Urothelium cell line (cell line): ENCODE measurements around the gene FAM107A.

Experiments used
- DNase-seq: peaks from one replicate; pipeline ENCODE4 v3.0.0; 2011; ENCODE audit warnings: low spot score, mixed read lengths
- FAIRE-seq: peaks from 2 replicates; lab custom pipeline; 2011; peaks lifted over from hg19 to GRCh38; lab: Jason Lieb, UNC

The FAM107A gene

GRCh38 chr3:58594117-58594516 is 16.9 kb upstream of the FAM107A start:
- no peak for DNase-seq
- FAIRE-seq = no peak

DNA sequence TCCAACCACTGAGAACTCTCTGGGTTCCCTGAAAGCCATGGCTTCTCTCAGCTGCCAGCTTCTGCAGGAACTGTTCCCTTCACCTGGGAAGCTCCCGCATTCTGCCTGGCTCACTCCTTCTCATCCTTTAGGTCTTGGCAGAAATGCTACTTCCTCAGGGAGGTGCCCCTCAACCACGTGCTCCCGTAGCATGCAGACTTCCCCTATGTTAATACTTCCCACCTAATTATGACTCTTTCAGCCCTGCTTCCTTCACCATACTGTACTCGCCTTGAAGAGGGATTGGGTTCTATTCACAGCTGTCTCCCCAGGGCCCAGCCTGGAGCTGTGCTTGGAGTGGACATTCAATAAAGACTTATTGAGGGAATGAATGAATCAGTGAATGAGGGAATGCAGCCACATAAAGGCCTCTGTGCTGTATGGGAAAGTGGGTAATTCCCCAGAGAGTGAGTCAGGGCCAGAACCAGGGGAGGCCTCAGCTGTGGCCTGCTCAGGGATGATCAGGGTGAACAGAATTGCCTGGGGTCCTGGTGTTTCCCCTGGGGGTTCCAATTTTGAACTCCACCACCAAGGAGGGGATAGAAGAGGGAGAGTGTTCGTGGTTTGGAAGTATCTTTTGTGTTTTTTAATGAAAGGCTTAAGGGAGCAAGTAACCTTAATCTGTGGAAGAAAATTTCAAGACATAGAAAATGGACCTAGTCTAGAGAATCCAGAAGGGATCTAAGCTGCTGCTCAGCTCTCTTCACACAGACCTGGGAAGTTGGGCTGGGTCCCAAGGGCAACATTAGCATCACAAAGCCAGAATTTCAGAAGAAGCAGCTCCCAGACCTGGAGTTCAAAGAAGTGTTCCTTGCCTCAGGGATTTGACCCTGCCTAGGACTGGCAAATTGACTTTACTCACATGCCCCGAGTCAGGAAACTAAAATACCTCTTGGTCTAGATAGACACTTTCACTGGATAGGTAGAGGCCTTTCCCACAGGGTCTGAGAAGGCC is 14.6 kb upstream of the FAM107A start:
- FAIRE-seq (no peak), DNase-seq (no peak)

DNA sequence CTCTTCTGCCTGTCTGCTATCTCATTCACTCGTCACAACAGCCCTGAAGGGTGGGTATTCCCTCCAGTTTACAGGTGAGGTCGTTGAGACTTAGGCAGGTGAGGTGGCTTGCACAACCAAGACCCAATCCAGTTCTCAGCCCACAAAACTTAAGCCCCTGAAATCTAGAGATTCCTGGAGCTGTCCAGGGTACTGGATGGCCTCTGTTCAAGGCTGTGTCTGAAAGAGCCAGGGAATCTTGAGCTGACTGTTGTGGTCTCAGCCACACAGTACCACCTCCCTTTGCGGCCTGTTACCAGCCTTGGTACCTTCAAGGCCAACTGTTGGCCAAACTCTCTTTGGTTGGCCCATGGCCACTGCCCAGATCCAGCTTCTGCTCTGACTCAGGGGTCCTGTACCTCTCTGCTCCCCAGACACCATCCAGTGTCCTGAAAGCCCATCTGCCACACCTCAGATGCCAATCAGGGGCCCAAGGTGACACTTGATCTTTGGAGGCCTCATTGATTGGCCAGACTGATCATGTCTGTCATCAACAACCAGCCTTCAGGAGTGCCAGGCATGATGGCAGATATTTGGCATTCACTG is 10.9 kb upstream of the FAM107A start:
- DNase-seq (peak; percentile 36), FAIRE-seq (no peak)

DNA sequence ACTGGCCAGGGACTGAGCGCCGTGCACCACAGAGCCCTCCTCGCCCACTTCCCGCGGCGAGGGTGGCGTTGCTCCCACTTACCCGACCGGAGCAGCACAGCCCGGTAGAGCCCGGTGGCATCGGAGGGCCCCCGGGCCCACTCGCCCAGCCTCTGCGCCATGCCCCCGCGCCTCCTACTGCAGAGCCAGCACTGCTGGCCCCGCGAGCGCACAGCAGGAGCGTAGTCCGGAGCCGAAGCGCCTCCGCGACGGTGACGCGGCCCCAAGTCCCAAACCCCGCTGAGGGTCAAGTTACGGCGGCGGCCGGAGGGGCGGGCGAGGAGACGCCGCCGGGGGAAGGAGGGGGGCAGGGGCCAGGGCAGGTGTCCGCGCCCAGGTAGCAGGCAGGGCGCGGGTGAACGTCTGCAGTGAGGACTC is 9.6 kb upstream of the FAM107A start:
- DNase-seq = no peak
- no peak for FAIRE-seq

GRCh38 chr3:58585994-58586393 is 8.8 kb upstream of the FAM107A start:
- DNase-seq (no peak), FAIRE-seq (no peak)

GRCh38 chr3:58585005-58585786 is 8.0 kb upstream of the FAM107A start:
- DNase-seq (peak; percentile 94), FAIRE-seq (peak; percentile 77)

DNA sequence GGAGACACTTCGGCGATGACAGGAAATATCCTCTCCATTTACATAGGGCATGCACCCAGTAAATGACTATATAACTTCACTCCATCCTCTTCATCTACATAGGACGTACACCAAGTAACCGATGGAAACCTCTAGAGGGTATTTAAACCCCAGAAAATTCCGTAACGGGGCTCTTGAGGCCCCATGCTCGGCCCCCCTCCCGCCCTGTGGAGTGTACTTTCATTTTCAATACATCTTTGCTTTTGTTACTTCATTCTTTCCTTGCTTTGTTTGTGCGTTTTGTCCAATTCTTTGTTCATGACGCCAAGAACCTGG is 7.5 kb upstream of the FAM107A start:
- FAIRE-seq (no peak), DNase-seq (no peak)

- no peak for DNase-seq
Measured at GRCh38 chr3:58581328-58582091, 4.3 kb upstream of the FAM107A start.

DNA sequence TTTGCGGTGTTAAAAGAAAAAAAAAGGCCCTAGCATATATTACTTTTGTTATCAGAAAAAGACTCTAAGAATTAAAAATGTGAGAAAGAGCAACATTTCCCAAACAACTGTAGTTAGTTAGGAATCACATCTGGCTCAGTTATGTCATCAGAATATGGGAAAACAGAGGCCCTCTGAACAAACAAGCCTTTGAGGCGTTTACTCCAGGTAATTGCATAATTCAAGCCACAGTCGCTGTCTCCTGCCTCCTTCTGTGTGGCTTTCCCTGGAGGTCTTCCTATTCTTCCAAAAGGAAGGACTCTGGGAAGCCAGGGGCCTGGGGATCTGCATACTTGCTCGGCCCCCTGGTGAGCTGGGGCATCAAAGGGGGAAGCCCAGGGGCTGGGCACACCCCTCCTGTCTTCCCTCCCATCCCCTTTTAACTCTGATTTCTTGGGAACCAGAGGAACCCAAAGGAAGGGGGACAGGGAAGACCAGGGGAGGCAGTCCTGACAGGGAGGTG is 3.7 kb upstream of the FAM107A start:
- DNase-seq = no peak
- no peak for FAIRE-seq

More at GRCh38 chr3:58581328-58582091, 4.3 kb upstream of the FAM107A start:
- no peak for FAIRE-seq

GRCh38 chr3:58578873-58579272 is 1.7 kb upstream of the FAM107A start:
- FAIRE-seq (no peak), DNase-seq (no peak)

GRCh38 chr3:58576716-58577115 is 475 bp downstream of the FAM107A start:
- DNase-seq (no peak), FAIRE-seq (no peak)

- no peak for DNase-seq
- no peak for FAIRE-seq
Measured at GRCh38 chr3:58575971-58576652, 1.1 kb downstream of the FAM107A start.

DNA sequence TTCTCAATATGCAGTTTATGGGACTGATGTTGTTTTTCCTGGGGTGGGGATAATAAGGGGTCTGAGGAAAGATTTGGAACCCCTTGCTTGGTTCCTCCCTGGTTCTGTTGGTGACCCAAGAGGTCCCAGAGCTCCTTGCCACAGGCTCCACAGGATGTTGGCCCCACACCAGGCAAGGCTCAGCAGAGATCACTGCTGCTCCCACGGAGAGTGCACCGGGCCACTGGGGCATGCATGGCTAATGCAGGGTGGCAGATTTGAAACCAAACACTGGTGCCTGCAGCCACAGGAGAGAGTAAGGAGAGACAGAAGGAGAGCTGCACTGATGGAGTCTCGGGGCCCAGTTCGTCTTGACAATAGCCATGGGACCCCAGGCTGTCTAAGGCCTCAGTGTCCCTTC is 2.5 kb downstream of the FAM107A start:
- no peak for FAIRE-seq
- no peak for DNase-seq

DNA sequence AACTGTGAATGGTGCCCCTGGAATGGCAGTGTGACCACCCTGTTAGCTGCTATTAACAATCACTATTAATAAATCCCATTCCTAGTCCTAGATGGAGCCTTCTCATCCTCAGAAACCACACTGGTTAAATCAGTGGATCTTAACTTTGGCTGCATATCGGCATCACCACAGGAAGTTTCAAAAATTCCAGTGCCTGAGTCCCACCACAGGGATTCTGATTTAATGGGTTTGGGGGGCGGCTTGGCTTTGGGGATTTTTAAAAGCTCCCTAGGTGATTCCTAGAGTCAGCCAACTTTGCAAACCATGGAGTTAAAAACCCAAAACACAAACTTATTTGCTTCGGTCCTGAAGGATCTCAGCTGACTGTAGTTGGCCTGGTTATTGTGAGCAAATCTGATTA is 3.1 kb downstream of the FAM107A start:
- FAIRE-seq (no peak), DNase-seq (no peak)

DNA sequence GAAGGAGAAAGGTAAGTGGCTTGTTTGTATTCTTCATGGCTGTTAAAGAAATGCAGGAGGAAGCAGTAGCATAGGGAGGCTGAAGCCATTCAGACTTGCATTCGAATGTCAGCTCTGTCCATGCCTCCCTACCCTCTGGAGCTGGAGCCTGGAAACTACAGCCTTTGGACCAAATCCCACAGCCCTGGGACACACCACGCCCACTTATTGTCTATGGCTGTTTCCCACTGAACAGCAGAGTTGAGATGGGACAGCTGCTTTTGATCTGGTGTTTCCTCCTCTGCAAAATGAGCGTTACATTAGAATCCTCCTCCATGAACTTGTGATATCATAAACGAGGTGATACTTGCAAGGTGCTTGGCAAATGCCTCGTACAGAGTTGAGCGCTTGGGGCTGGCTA is 3.6 kb downstream of the FAM107A start:
- DNase-seq = no peak
- no peak for FAIRE-seq

DNA sequence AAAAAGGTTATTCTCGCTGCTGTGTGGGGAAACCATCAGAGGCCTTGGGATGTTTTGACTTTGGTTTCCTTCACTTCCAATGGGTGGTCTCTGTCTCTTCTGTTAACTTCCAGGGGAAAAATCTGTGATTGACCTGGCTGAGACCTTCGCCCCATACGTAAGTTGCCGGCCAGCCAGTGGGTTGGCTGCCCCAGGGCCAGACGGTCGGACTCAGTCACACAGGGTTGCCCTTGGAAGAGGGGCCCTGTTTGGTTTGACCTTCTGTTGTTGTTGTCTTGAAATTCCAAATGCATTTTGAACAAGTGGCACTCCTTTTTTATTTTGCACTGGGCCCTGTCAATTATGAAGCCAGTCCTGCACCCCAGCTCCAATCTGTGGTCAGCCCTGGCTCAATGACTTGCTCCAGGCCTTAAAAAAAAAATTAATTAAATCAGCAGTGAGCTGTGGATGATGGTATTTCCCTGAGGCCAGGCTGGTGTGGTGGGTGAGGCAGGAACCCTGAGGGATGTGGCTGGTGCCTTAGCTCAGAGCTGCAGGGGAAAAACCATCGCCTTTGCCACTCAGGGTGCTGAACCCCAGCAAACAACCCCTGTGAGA is 4.5 kb downstream of the FAM107A start:
- no peak for DNase-seq
- FAIRE-seq = no peak

DNA sequence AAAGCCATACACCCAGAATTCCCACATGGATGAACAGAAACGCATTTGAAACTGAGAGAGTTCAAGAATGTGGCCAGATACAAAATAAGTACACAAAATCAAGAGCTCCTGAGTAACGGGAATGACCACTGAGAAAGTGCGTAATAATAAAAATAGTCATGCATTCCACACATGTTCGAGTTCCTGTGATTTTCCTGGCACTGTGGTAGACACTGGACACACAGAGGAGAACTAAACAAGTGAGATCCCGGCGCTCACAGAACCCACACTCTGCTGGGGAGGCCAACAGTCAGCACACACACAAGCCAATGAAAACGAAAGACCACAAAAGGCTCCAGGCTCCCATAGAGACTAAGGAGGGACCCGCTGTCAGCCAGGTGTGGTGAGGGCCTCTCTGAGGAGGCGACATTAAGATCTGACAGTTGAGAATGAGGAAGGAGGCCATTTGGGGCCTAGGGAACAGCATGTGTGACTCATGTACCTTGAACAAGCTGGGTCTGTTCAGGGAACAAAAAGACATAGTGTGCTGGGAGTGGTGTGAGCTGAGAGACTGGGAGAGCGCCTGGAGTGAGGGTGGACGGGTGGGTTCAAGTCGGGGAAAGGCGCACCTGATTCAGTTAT is 5.1 kb downstream of the FAM107A start:
- FAIRE-seq (peak; percentile 20), DNase-seq (no peak)

GRCh38 chr3:58570851-58571250 is 6.3 kb downstream of the FAM107A start:
- FAIRE-seq = no peak
- DNase-seq = no peak

DNA sequence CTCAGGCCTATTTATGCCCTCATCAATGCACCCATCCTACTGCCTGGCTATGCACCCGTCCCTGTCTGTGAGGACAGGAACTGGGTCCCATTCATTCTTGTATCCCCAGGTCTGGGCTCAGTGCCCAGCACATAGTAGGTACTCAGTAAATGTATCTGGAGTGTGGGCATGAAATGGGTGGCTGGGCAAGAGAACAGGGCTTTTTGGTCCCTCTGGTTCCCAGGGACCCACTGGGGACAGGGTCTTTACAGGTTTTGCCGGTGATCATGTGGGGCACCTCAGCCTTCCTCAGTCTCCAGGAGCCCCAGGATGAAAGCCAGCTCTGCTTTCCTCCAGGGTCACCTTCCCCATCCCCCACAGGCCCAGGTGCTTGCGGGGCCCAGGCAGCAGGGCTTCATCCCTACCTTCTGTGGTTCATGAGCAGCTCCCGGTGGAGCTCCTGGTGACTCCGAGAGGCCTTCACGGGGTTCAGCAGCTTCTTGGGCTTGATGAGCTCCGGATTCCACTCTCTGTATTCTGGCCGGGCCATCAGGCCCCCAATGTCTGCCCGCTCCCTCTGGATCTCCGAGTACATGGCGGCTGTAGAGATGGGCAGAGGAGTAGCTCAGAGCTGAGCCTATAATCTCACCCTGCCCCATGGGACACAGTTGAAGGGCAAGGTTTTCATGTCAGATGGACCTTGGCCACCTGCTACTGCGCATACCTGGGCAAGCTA is 7.7 kb downstream of the FAM107A start:
- no peak for FAIRE-seq
- no peak for DNase-seq
